ENCODE results near the gene RTN4R. TPM values are rescaled to one million over a fixed set of nuclear protein-coding genes. Genes with fewer than 3 reads are reported as not detected.

Gene RTN4R
- total RNA-seq, 2 experiments from 2014 or later = 0.36 to 0.50 TPM

GRCh38 chr22:20205964-20206708, 62.0 kb downstream of the RTN4R start:
- ChIA-PET CTCF (no interaction called here), POLR2A (interaction anchor here (1.0 to 2.1 kb wide), 3 partner anchors 9 to 49 kb away, joined by 3 to 8 read pairs (median 4); no protein-coding TSS in a partner anchor)
- Mint-ChIP-seq H3K36me3 (ENCODE audit: low read depth) (peaks cover 4% of the 10 kb centered on the region), H3K4me1 (ENCODE audit: low read depth) (peaks cover 27% of the 10 kb centered on the region), H3K4me3 (peak overlapping the region; percentile 97), H3K27ac (peak overlapping the region; percentile 90), H3K9me3 (no peaks in the 10 kb centered on the region), H3K27me3 (no peaks in the 10 kb centered on the region)
- peak overlapping the region; percentile 70 to 73 for H3K27ac ChIP-seq (ENCODE audit: low read depth in 1 of 2, low read length in 2 of 2)
- peaks cover 40% of the 10 kb centered on the region for H3K4me1 ChIP-seq (ENCODE audit: insufficient read depth, low read length)
- H3K4me3 ChIP-seq (ENCODE audit: low read length) = peak overlapping the region; percentile 75
- H3K27me3 ChIP-seq (ENCODE audit: control insufficient read depth in 1 of 2, insufficient read depth in 2 of 2, low read length in 2 of 2) = no peaks in the 10 kb centered on the region
- ATAC-seq (ENCODE audit: poor library complexity) = peak; percentile 97
- TF ChIP-seq CTCF (IDR thresholded peaks at IDR 0.05) = no peak
- peak; percentile 38 to 86 (median 66) for DNase-seq
- no peaks in the 10 kb centered on the region for H3K9me3 ChIP-seq (ENCODE audit: control insufficient read depth in 1 of 2, insufficient read depth in 1 of 2, low read length in 2 of 2)
- intact Hi-C loops (cut with DNase I, micrococcal nuclease) = loop anchor here in 1 of 2 experiments (5.0 kb wide), 2 partner anchors 61 to 74 kb away; partner anchors contain the start of genes RTN4R and ZDHHC8
- H3K36me3 ChIP-seq (ENCODE audit: insufficient read depth, low read length) = no peaks in the 10 kb centered on the region

- DNase-seq = no peak
- intact Hi-C loops (cut with DNase I, micrococcal nuclease) = loop anchor here in 1 of 2 experiments (5.0 kb wide), 2 partner anchors 62 to 73 kb away; partner anchors contain the start of genes RTN4R and ZDHHC8
- Histone ChIP-seq H3K4me1 (ENCODE audit: insufficient read depth, low read length) (peaks cover 40% of the 10 kb centered on the region), H3K27ac (ENCODE audit: low read depth in 1 of 2, low read length in 2 of 2) (peak overlapping the region in 1 of 2 donors; percentile 73), H3K27me3 (ENCODE audit: control insufficient read depth in 1 of 2, insufficient read depth in 2 of 2, low read length in 2 of 2) (no peaks in the 10 kb centered on the region), H3K4me3 (ENCODE audit: low read length) (no peak overlapping the region), H3K9me3 (ENCODE audit: control insufficient read depth in 1 of 2, insufficient read depth in 1 of 2, low read length in 2 of 2) (no peaks in the 10 kb centered on the region), H3K36me3 (ENCODE audit: insufficient read depth, low read length) (no peaks in the 10 kb centered on the region)
- H3K9me3 Mint-ChIP-seq = no peaks in the 10 kb centered on the region
- H3K4me3 Mint-ChIP-seq = peak overlapping the region; percentile 97
- H3K4me1 Mint-ChIP-seq (ENCODE audit: low read depth) = peaks cover 27% of the 10 kb centered on the region
- ChIA-PET POLR2A (interaction anchor here (1.0 to 2.1 kb wide), 2 partner anchors 33 to 49 kb away, joined by 3 to 8 read pairs; no protein-coding TSS in a partner anchor), CTCF (no interaction called here)
- no peak for TF ChIP-seq CTCF (IDR thresholded peaks at IDR 0.05)
- H3K36me3 Mint-ChIP-seq (ENCODE audit: low read depth) = peaks cover 4% of the 10 kb centered on the region
- no peak for ATAC-seq (ENCODE audit: poor library complexity)
- H3K27me3 Mint-ChIP-seq = no peaks in the 10 kb centered on the region
- peak overlapping the region; percentile 90 for H3K27ac Mint-ChIP-seq
Measured at GRCh38 chr22:20205464-20205963, 62.6 kb downstream of the RTN4R start.

- ATAC-seq (ENCODE audit: poor library complexity) (no peak), DNase-seq (no peak)
- Histone ChIP-seq H3K4me3 (ENCODE audit: low read length) (no peak overlapping the region), H3K27ac (ENCODE audit: low read depth in 1 of 2, low read length in 2 of 2) (no peak overlapping the region), H3K4me1 (ENCODE audit: insufficient read depth, low read length) (peaks cover 40% of the 10 kb centered on the region), H3K36me3 (ENCODE audit: insufficient read depth, low read length) (no peaks in the 10 kb centered on the region), H3K9me3 (ENCODE audit: control insufficient read depth in 1 of 2, insufficient read depth in 1 of 2, low read length in 2 of 2) (no peaks in the 10 kb centered on the region), H3K27me3 (ENCODE audit: control insufficient read depth in 1 of 2, insufficient read depth in 2 of 2, low read length in 2 of 2) (no peaks in the 10 kb centered on the region)
- Mint-ChIP-seq H3K9me3 (no peaks in the 10 kb centered on the region), H3K27me3 (no peaks in the 10 kb centered on the region), H3K4me1 (ENCODE audit: low read depth) (peaks cover 27% of the 10 kb centered on the region), H3K27ac (no peak overlapping the region), H3K4me3 (no peak overlapping the region), H3K36me3 (ENCODE audit: low read depth) (peaks cover 4% of the 10 kb centered on the region)
- intact Hi-C loops (cut with DNase I, micrococcal nuclease) = loop anchor here in 1 of 2 experiments (5.0 kb wide), 2 partner anchors 62 to 73 kb away; partner anchors contain the start of genes RTN4R and ZDHHC8
- ChIA-PET POLR2A (no interaction called here), CTCF (no interaction called here)
- TF ChIP-seq CTCF (IDR thresholded peaks at IDR 0.05) = no peak
Measured at GRCh38 chr22:20204806-20205205, 63.3 kb downstream of the RTN4R start.
